Kidney epithelial cell (primary cell): ENCODE results near the gene TRIM43. TPM values are rescaled to one million over a fixed set of nuclear protein-coding genes. Genes with fewer than 3 reads are reported as not detected.
"Not testable (repeated sequence)": the region's sequence is repeated elsewhere in the genome, so short reads cannot be mapped to it uniquely, and the experiment has no call there.

Experiments
- DNase-seq: peaks from one replicate; pipeline ENCODE4 v3.0.0-alpha.2; 2010; ENCODE audit warnings: low read depth
- H3K27me3 ChIP-seq: 2 replicates; pipeline ENCODE4 v1.6.0; 2011; ENCODE audit warnings: low read length; ENCODE audit not compliant: control insufficient read depth, insufficient read depth
- H3K36me3 ChIP-seq: 2 replicates; pipeline ENCODE4 v1.5.1; 2011; ENCODE audit warnings: low read length; ENCODE audit not compliant: control insufficient read depth, insufficient read depth
- H3K4me3 ChIP-seq: 2 replicates; pipeline ENCODE4 v1.5.1; 2011; ENCODE audit warnings: low read depth, mild to moderate bottlenecking, control low read depth, low read length
- total RNA-seq: library from RNA; depleted of rRNA; stranded (reverse); fragments of >200 nt; gene quantifications from 2 replicates; pipeline ENCODE4 v1.2.3, GENCODE V29; 2015
- TF ChIP-seq, protein P1 (sequence below): IDR thresholded peaks from 2 replicates; pipeline ENCODE4 v1.5.1; 2011; ENCODE audit warnings: mild to moderate bottlenecking, moderate library complexity, low read length, control low read depth, inconsistent platforms; ENCODE audit not compliant: insufficient read depth, poor library complexity, severe bottlenecking

The TRIM43 gene
- total RNA-seq, result not detected in 2 replicates

DNA sequence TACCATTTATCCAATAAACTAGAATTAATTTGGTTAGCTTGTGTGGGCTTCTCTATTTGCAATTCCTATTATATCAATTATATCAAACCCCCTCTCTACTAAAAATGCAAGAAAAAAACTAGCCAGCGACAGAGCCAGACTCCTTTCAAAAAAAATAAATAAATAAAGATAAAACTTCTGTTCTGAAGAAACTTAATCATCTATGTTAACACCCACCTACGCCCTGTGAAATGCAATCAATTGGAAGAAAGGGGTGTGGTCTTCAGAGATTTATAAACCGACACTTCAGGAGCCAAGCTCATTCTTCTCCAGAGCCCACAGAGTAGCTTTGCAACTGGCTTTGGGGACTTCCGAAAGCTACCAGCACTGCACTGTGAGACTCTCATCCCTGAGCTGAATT lies at the start of gene TRIM43:
TSS of gene TRIM43 (plus strand) at position 301 of the 400 bp plus-strand sequence. CDS start 2,023 bp downstream, outside the sequence.
- H3K4me3 ChIP-seq, DNase-seq, H3K27me3 ChIP-seq, H3K36me3 ChIP-seq: not testable (repeated sequence)

DNA sequence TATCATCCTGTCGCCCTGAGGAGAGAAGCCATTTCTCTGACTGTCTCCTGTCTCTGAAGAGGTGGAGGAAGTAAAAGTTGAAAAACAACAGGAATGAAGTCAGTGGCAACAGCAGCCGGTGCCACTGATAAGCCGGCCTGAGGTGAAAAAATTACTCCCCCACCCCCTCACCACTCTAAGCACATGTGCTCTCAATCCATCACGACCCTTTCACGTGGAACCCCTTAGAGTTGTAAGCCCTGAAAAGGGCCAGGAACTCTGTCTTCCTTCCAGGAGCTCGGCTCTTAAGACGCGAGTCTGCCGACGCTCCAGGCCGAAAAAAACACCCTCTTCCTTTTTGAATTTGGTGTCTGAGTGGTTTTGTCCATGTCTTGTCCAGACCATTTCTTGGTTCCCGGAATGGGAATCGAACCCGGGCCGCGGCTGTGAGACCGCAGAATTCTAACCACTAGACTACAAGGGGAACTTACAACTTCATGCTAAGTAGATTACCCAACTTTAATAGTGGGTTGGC lies 40.7 kb upstream of the TRIM43 start:
- Histone ChIP-seq H3K27me3 (no peaks in the 10 kb centered on the region), H3K4me3 (no peak overlapping the region), H3K36me3 (no peaks in the 10 kb centered on the region)
- TF ChIP-seq, protein P1, sequence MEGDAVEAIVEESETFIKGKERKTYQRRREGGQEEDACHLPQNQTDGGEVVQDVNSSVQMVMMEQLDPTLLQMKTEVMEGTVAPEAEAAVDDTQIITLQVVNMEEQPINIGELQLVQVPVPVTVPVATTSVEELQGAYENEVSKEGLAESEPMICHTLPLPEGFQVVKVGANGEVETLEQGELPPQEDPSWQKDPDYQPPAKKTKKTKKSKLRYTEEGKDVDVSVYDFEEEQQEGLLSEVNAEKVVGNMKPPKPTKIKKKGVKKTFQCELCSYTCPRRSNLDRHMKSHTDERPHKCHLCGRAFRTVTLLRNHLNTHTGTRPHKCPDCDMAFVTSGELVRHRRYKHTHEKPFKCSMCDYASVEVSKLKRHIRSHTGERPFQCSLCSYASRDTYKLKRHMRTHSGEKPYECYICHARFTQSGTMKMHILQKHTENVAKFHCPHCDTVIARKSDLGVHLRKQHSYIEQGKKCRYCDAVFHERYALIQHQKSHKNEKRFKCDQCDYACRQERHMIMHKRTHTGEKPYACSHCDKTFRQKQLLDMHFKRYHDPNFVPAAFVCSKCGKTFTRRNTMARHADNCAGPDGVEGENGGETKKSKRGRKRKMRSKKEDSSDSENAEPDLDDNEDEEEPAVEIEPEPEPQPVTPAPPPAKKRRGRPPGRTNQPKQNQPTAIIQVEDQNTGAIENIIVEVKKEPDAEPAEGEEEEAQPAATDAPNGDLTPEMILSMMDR, result no peak
- no peak for DNase-seq

DNA sequence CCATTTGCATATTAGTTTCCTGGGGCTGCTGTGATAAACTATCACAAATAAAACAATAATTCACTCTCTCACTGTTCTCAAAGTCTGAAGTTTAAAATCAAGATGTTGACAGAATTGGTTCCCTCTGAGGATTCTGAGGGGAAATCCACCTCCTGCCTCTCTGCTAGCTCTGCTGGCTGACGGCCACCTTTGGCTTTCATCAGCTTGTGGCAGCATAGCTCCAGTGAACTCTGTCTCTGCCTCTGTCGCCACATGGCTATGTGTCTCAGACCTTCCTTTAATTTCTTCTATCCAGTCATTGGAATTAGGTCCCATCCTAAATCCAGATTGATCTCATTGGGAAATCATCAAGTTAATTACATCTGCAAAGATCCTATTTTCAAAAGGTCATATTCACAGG lies 38.9 kb upstream of the TRIM43 start:
- TF ChIP-seq, protein P1, result no peak
- no peak for DNase-seq
- no peak overlapping the region for H3K4me3 ChIP-seq
- no peaks in the 10 kb centered on the region for H3K36me3 ChIP-seq
- no peaks in the 10 kb centered on the region for H3K27me3 ChIP-seq

DNA sequence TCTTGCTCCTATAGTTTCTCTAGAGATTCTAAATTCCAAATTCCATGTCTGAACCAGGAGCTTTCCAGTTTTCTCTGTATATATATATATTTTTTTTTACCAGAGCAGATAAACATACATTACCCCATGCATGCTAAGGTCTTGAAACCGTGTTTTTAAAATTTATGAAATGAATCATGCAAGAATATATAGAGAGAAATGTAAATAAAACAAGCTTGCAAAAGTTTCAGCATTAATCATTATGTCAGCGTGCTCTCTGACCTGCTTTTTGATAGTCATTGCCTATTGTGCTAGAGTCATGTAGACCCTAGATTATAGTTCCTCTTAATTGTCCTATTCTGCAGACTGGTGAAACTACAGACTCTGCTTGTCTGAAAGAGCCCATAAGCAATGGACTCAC lies 22.6 kb upstream of the TRIM43 start:
- no peak for DNase-seq

DNA sequence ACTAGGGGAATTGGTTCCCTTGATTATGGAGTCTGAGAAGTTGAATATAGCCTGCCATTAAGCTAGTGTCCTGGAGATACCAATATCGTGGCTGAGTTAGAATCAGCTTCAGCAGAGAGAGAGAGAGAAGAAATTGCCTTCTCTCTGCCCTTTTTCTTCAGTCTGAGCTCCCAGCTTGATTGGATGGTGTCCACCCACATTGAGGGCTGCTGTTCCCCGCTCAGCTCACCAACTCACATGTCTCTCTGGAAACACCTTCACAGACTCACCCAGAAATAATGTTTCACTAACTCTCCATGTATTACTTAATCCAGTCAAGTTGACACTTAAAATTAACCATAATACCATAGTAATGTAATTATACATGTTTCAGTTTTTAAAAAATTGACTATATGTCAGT lies 17.9 kb upstream of the TRIM43 start:
- no peaks in the 10 kb centered on the region for H3K27me3 ChIP-seq
- TF ChIP-seq, protein P1, result no peak
- no peak for DNase-seq
- H3K36me3 ChIP-seq, result no peaks in the 10 kb centered on the region
- H3K4me3 ChIP-seq, result no peak overlapping the region

More for the DNA sequence above, 22.6 kb upstream of the TRIM43 start:
- Histone ChIP-seq H3K27me3 (no peaks in the 10 kb centered on the region), H3K4me3 (no peak overlapping the region), H3K36me3 (no peaks in the 10 kb centered on the region)
- TF ChIP-seq, protein P1, result no peak

DNA sequence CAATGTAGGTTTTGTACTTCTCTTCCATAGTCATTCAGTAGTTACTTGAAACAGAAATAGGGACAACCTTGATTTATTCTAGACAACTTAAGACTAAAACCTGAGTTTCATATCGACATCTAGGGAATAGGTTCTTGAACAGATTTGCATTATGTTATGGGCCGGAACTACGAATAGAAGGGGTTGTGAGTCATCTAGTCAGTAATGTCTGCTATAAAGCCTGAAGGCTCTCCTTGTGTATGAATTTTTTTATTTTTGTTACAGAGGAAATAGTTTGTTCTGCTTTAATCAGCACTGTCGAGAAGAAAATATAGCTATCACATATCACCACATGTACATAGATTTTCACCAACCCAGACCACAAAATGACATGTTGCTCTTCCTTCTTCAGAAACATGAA lies 17.3 kb upstream of the TRIM43 start:
- H3K27me3 ChIP-seq, result no peaks in the 10 kb centered on the region
- DNase-seq, result no peak
- TF ChIP-seq, protein P1, result no peak
- no peaks in the 10 kb centered on the region for H3K36me3 ChIP-seq
- H3K4me3 ChIP-seq, result no peak overlapping the region

DNA sequence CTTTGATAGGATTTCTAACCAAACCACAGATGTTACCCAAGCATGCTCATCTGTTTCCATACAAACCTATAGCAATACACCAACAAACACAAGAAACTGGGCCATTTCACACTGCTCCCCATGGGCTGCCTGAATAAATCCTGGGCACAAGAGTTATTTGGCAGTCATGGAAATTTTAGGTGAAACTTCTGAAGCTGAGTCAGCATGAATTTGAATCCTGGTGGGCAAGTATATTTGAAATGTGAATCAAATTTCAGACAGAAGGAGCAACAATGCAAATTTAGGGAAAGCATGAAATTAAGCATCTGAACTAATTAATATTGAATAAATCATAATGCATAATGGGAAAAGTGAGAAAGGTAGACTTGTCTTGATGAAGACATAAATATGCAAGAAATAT lies 15.9 kb upstream of the TRIM43 start:
- no peaks in the 10 kb centered on the region for H3K36me3 ChIP-seq
- H3K27me3 ChIP-seq, result no peaks in the 10 kb centered on the region
- no peak for DNase-seq
- H3K4me3 ChIP-seq, result no peak overlapping the region
- TF ChIP-seq, protein P1, result no peak
